Left ventricle myocardium inferior (tissue), 1 donor: ENCODE data around the gene RTL5. TPM values are rescaled to one million over a fixed set of nuclear protein-coding genes. Genes with fewer than 3 reads are reported as not detected.

Source experiments
- DNase-seq: peaks from one replicate; pipeline ENCODE4 v3.0.0-alpha.2; 2020
- H3K27ac ChIP-seq: fragments of 200-600 bp; replicated peaks from 2 replicates; pipeline ENCODE4 v1.8.0; 2021
- H3K27me3 ChIP-seq: fragments of 200-600 bp; 2 replicates; pipeline ENCODE4 v1.8.0; 2021; ENCODE audit warnings: low read depth
- H3K36me3 ChIP-seq: fragments of 200-600 bp; 2 replicates; pipeline ENCODE4 v1.8.0; 2021
- H3K4me1 ChIP-seq: fragments of 200-600 bp; 2 replicates; pipeline ENCODE4 v1.8.0; 2021
- H3K4me3 ChIP-seq: fragments of 200-600 bp; 2 replicates; pipeline ENCODE4 v1.8.0; 2021; ENCODE audit warnings: mild to moderate bottlenecking, moderate library complexity
- H3K9me3 ChIP-seq: fragments of 200-600 bp; replicated peaks from 2 replicates; pipeline ENCODE4 v1.8.0; 2021
- CTCF ChIP-seq: fragments of 200-600 bp; IDR thresholded peaks from 2 replicates; pipeline ENCODE4 v1.8.0; 2021; ENCODE audit warnings: antibody characterized with exemption, mild to moderate bottlenecking, borderline replicate concordance
- intact Hi-C: fragments of 100-400 bp; cut with micrococcal nuclease; formaldehyde crosslinking; loops from one replicate; pipeline ENCODE4 v1.11.0; 2022
- total RNA-seq: library from RNA; stranded (reverse); fragmentation: NEBNext Ultra II Directional; extraction: Animal tissue kit (Norgen Biotek cat#: 25700); gene quantifications from one replicate; pipeline ENCODE4 v1.2.1, GENCODE V29; 2021
- donor health status: DM: no; HTN: yes; CAD: no; lungs with severe emphysema.

RTL5 gene
- total RNA-seq, 1 donor from 2014 or later = 2.6 TPM

GRCh38 chrX:72128881-72129280 is 2.8 kb downstream of the RTL5 start:
- H3K9me3 ChIP-seq = no peaks in the 10 kb centered on the region
- peak; percentile 36 for TF ChIP-seq CTCF
- H3K4me3 ChIP-seq = no peak overlapping the region
- no peak for DNase-seq
- H3K27me3 ChIP-seq = no peaks in the 10 kb centered on the region
- peaks cover 46% of the 10 kb centered on the region for H3K4me1 ChIP-seq
- intact Hi-C loops = loop anchor here (10.0 kb wide), 1 partner anchor 114 kb away; no protein-coding TSS in a partner anchor
- no peak overlapping the region for H3K27ac ChIP-seq
- H3K36me3 ChIP-seq = no peaks in the 10 kb centered on the region

- no peak for DNase-seq
- Histone ChIP-seq H3K4me1 (peaks cover 52% of the 10 kb centered on the region), H3K36me3 (no peaks in the 10 kb centered on the region), H3K9me3 (no peaks in the 10 kb centered on the region), H3K4me3 (no peak overlapping the region), H3K27me3 (no peaks in the 10 kb centered on the region), H3K27ac (no peak overlapping the region)
- TF ChIP-seq CTCF = no peak
- intact Hi-C loops = loop anchor here (10.0 kb wide), 1 partner anchor 114 kb away; no protein-coding TSS in a partner anchor
Measured at GRCh38 chrX:72128183-72128834, 3.4 kb downstream of the RTL5 start.

GRCh38 chrX:72127332-72127731 is 4.4 kb downstream of the RTL5 start:
- peaks cover 60% of the 10 kb centered on the region for H3K4me1 ChIP-seq
- no peak for TF ChIP-seq CTCF
- no peaks in the 10 kb centered on the region for H3K27me3 ChIP-seq
- no peaks in the 10 kb centered on the region for H3K36me3 ChIP-seq
- no peaks in the 10 kb centered on the region for H3K9me3 ChIP-seq
- no peak overlapping the region for H3K4me3 ChIP-seq
- intact Hi-C loops = loop anchor here (10.0 kb wide), 1 partner anchor 113 kb away; no protein-coding TSS in a partner anchor
- DNase-seq = no peak
- no peak overlapping the region for H3K27ac ChIP-seq

- Histone ChIP-seq H3K27ac (peak overlapping the region; percentile 82), H3K4me3 (no peak overlapping the region), H3K36me3 (no peaks in the 10 kb centered on the region), H3K27me3 (no peaks in the 10 kb centered on the region), H3K9me3 (no peaks in the 10 kb centered on the region), H3K4me1 (peaks cover 64% of the 10 kb centered on the region)
- intact Hi-C loops = loop anchor here (10.0 kb wide), 1 partner anchor 112 kb away; no protein-coding TSS in a partner anchor
- DNase-seq = peak; percentile 85
- peak; percentile 83 for TF ChIP-seq CTCF
Measured at GRCh38 chrX:72126539-72127140, 5.1 kb downstream of the RTL5 start.

- Histone ChIP-seq H3K27me3 (no peaks in the 10 kb centered on the region), H3K36me3 (no peaks in the 10 kb centered on the region), H3K4me3 (no peak overlapping the region), H3K4me1 (peaks cover 63% of the 10 kb centered on the region), H3K9me3 (no peaks in the 10 kb centered on the region), H3K27ac (peak overlapping the region; percentile 82)
- intact Hi-C loops = loop anchor here (10.0 kb wide), 1 partner anchor 111 kb away; no protein-coding TSS in a partner anchor
- DNase-seq = no peak
- TF ChIP-seq CTCF = no peak
Measured at GRCh38 chrX:72126048-72126415, 5.7 kb downstream of the RTL5 start.
